NCI-H2081 treated with DMSO at 0.1 percent for 48 hours (cell line): ENCODE measurements around the gene IL21.
"Not testable (repeated sequence)": the region's sequence is repeated elsewhere in the genome, so short reads cannot be mapped to it uniquely, and the experiment has no call there.

ENCODE experiments used
- DNase-seq: peaks from one replicate; lab custom pipeline; 2025; lab: John Stamatoyannopoulos, UW

The IL21 gene

GRCh38 chr4:122621016-122621507 lies at the start of gene IL21:
Gene IL21 (minus strand): TSS chr4:122621066. CDS start chr4:122621011, 55 bp downstream.
- no peak for DNase-seq

- no peak for DNase-seq
These were observed 49.3 kb upstream of the IL21 start for GRCh38 chr4:122669911-122670738.

- DNase-seq: no peak
These were observed 47.4 kb upstream of the IL21 start for GRCh38 chr4:122668241-122668640.

GRCh38 chr4:122666527-122667245 lies 45.8 kb upstream of the IL21 start:
- DNase-seq: no peak

- no peak for DNase-seq
These were observed 44.5 kb upstream of the IL21 start for GRCh38 chr4:122665161-122665929.

- DNase-seq: no peak
These were observed 43.1 kb upstream of the IL21 start for GRCh38 chr4:122663814-122664610.

GRCh38 chr4:122663291-122663690 lies 42.4 kb upstream of the IL21 start:
- DNase-seq: no peak

GRCh38 chr4:122662701-122663100 lies 41.8 kb upstream of the IL21 start:
- no peak for DNase-seq

GRCh38 chr4:122661176-122662160 lies 40.6 kb upstream of the IL21 start:
- no peak for DNase-seq

- DNase-seq: no peak
These were observed 38.0 kb upstream of the IL21 start for GRCh38 chr4:122658818-122659295.

- DNase-seq: no peak
These were observed 37.5 kb upstream of the IL21 start for GRCh38 chr4:122658377-122658776.

GRCh38 chr4:122657553-122657952 lies 36.7 kb upstream of the IL21 start:
- DNase-seq: no peak

GRCh38 chr4:122656583-122656982 lies 35.7 kb upstream of the IL21 start:
- not testable (repeated sequence) for DNase-seq

GRCh38 chr4:122652379-122652778 lies 31.5 kb upstream of the IL21 start:
- no peak for DNase-seq

GRCh38 chr4:122650148-122650547 lies 29.3 kb upstream of the IL21 start:
- no peak for DNase-seq

GRCh38 chr4:122647656-122648055 lies 26.8 kb upstream of the IL21 start:
- no peak for DNase-seq

- no peak for DNase-seq
These were observed 22.4 kb upstream of the IL21 start for GRCh38 chr4:122643257-122643656.

GRCh38 chr4:122639181-122639580 lies 18.3 kb upstream of the IL21 start:
- DNase-seq: no peak

- DNase-seq: no peak
These were observed 15.8 kb upstream of the IL21 start for GRCh38 chr4:122636697-122637096.

- DNase-seq: no peak
These were observed 14.3 kb upstream of the IL21 start for GRCh38 chr4:122635205-122635604.
